AG04450 (cell line): ENCODE data around the gene RNF31. TPM values are rescaled to one million over a fixed set of nuclear protein-coding genes. Genes with fewer than 3 reads are reported as not detected.

Source experiments
- CTCF ChIA-PET: fragments of 300-600, 350-600 bp; formaldehyde crosslinking; extraction: SDS; loops from one replicate; lab custom pipeline; 2022; ENCODE audit warnings: antibody characterized with exemption, inconsistent platforms; lab: Charles Lee
- POLR2A ChIA-PET: fragments of 350-600 bp; formaldehyde crosslinking; extraction: SDS; loops from one replicate; lab custom pipeline; 2021; ENCODE audit warnings: antibody characterized with exemption, inconsistent platforms; lab: Yijun Ruan, JAX
- DNase-seq: peaks from one replicate; pipeline ENCODE4 v3.0.0-alpha.2; 2011; ENCODE audit warnings: low read depth, low spot score
- H3K27ac ChIP-seq: one replicate; pipeline ENCODE4 v1.5.1; 2012; ENCODE audit warnings: low read depth, low read length, control low read depth
- H3K27me3 ChIP-seq: one replicate; pipeline ENCODE4 v1.6.0; 2012; ENCODE audit warnings: low read length; ENCODE audit not compliant: control insufficient read depth, insufficient read depth
- H3K4me3 ChIP-seq: 2 replicates; pipeline ENCODE4 v1.5.1; 2011; ENCODE audit warnings: mild to moderate bottlenecking, low read depth, low read length, control low read depth
- H3K9me3 ChIP-seq: 2 replicates; pipeline ENCODE4 v1.5.1; 2012; ENCODE audit warnings: low read length; ENCODE audit not compliant: control insufficient read depth, insufficient read depth
- polyA plus RNA-seq: library from polyadenylated mRNA; depleted of rRNA; stranded (reverse); fragments of >200 nt; gene quantifications from 2 replicates; pipeline ENCODE4 v1.2.3, GENCODE V29; 2011
- TF ChIP-seq, protein P1 (sequence below): IDR thresholded peaks from 2 replicates; pipeline ENCODE4 v1.5.1; 2011; ENCODE audit warnings: low read depth, low read length, control low read depth, inconsistent platforms

Gene RNF31
- polyA plus RNA-seq, 1 experiment: 7.4 TPM

DNA sequence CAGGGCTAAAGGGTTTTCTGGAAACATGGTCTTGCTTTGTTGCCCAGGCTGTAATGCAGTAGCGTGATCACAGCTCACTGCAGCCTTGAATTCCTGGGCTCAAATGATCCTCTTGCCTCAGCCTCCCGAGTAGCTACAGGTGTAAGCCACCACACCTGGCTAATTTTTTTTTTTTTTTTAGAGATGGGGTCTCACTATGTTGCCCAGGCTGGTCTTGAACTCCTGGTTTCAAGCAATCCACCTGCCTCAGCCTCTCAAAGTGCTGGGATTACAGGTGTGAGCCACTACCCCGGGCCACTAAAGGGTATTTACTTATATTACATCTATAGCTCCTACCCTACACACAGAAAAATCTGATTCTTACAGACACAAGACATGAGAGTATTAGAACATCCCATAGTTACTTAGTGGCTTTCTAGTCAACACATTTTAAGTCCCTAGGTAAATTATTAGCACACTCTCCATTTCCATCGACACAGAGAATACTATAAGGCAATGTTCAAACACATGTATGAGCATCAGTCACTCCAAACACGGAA is 38.9 kb upstream of the RNF31 start:
- no peak overlapping the region for H3K4me3 ChIP-seq
- no peaks in the 10 kb centered on the region for H3K27me3 ChIP-seq
- no peak for DNase-seq
- no peak overlapping the region for H3K27ac ChIP-seq
- H3K9me3 ChIP-seq: peaks cover 3% of the 10 kb centered on the region
- TF ChIP-seq, protein P1, sequence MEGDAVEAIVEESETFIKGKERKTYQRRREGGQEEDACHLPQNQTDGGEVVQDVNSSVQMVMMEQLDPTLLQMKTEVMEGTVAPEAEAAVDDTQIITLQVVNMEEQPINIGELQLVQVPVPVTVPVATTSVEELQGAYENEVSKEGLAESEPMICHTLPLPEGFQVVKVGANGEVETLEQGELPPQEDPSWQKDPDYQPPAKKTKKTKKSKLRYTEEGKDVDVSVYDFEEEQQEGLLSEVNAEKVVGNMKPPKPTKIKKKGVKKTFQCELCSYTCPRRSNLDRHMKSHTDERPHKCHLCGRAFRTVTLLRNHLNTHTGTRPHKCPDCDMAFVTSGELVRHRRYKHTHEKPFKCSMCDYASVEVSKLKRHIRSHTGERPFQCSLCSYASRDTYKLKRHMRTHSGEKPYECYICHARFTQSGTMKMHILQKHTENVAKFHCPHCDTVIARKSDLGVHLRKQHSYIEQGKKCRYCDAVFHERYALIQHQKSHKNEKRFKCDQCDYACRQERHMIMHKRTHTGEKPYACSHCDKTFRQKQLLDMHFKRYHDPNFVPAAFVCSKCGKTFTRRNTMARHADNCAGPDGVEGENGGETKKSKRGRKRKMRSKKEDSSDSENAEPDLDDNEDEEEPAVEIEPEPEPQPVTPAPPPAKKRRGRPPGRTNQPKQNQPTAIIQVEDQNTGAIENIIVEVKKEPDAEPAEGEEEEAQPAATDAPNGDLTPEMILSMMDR: no peak
- POLR2A ChIA-PET: interaction anchor here (1.1 to 2.0 kb wide), 4 partner anchors 13 to 50 kb away, joined by 3 to 9 read pairs (median 4); partner anchors contain the start of genes EMC9 and PCK2
- CTCF ChIA-PET: interaction anchor here (0.6 to 10.7 kb wide), 38 partner anchors 8 to 1169 kb away, joined by 3 to 212 read pairs (median 4); partner anchors contain the start of genes CARMIL3, CIDEB, DHRS4L2 and EMC9

- no peaks in the 10 kb centered on the region for H3K27me3 ChIP-seq
- H3K27ac ChIP-seq: no peak overlapping the region
- ChIA-PET CTCF (interaction anchor here (0.7 to 10.7 kb wide), 11 partner anchors 15 to 332 kb away, joined by 3 to 212 read pairs (median 5); partner anchors contain the start of genes CARMIL3, CIDEB, IRF9 and PCK2), POLR2A (interaction anchor here (0.7 to 2.0 kb wide), 3 partner anchors 16 to 85 kb away, joined by 3 to 6 read pairs (median 3); partner anchors contain the start of genes PCK2 and TM9SF1)
- TF ChIP-seq, protein P1: no peak
- H3K4me3 ChIP-seq: no peak overlapping the region
- H3K9me3 ChIP-seq: no peaks in the 10 kb centered on the region
- no peak for DNase-seq
Measured at GRCh38 chr14:24110060-24110459, 37.2 kb upstream of the RNF31 start.

DNA sequence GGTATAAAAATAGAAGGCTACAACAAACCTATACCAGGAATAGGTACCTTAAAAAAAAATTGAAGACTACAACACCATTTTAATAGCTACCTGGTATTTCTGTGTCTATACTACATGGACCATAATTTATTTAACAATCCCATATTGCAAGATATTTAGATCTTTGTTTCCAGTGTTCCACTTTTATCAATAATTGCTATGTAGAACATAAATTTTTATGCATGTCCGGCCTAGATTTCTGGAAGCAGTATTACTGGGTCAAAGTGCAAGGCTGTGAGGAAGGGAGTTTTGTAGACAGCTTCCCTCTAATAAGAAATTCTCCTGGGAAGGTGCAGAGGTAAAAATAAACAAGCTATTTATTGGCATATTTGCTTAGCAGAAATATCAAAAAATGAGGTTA is 36.8 kb upstream of the RNF31 start:
- DNase-seq: no peak
- Histone ChIP-seq H3K27ac (no peak overlapping the region), H3K9me3 (no peaks in the 10 kb centered on the region), H3K4me3 (no peak overlapping the region), H3K27me3 (no peaks in the 10 kb centered on the region)
- TF ChIP-seq, protein P1: no peak
- POLR2A ChIA-PET: no interaction called here
- CTCF ChIA-PET: interaction anchor here (0.9 to 10.7 kb wide), 10 partner anchors 15 to 197 kb away, joined by 3 to 212 read pairs (median 7); partner anchors contain the start of genes CARMIL3, CIDEB, IRF9 and PCK2

DNA sequence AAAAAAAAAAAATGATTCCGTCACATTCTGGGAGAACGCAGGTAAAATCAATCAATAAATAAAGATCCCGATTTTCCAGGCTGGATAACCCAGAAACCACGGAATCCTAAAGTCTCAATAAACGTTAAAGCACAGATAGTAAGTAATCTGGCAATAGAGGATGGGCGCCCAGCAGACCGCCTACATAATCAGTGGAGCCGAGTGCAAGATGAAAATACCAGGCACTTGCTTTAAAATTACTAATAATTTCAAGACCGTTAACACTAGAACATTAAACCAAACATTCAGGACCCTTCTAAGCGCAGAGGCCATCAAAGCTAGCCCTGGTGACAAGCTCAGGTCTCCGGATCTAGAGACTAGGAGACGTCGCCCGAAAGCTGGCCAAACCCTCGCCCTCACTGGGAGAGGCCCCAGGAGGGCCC is 33.9 kb upstream of the RNF31 start:
- no peak for DNase-seq
- no peaks in the 10 kb centered on the region for H3K27me3 ChIP-seq
- H3K4me3 ChIP-seq: peak overlapping the region; percentile 79
- H3K27ac ChIP-seq: peak overlapping the region; percentile 97
- ChIA-PET CTCF (interaction anchor here (0.6 to 2.6 kb wide), 7 partner anchors 20 to 1276 kb away, joined by 3 to 21 read pairs (median 5); partner anchors contain the start of genes IRF9 and PCK2), POLR2A (interaction anchor here (1.5 to 2.5 kb wide), 5 partner anchors 19 to 129 kb away, joined by 6 to 36 read pairs (median 10); partner anchors contain the start of genes CHMP4A, EMC9, PCK2 and TINF2)
- H3K9me3 ChIP-seq: no peaks in the 10 kb centered on the region
- TF ChIP-seq, protein P1: no peak
